ENCODE measurements around the gene LRRC7. TPM values are rescaled to one million over a fixed set of nuclear protein-coding genes. Genes with fewer than 3 reads are reported as not detected.
"Not testable (repeated sequence)": the region's sequence is repeated elsewhere in the genome, so short reads cannot be mapped to it uniquely, and the experiment has no call there.

The LRRC7 gene
- total RNA-seq, 4 donors from 2014 or later: 0.11 to 0.88 (median 0.36) TPM

GRCh38 chr1:69863704-69864103 lies 296.0 kb downstream of the LRRC7 start:
- DNase-seq (ENCODE audit: low spot score in 2 of 2): no peak
- intact Hi-C loops (cut with DNase I; ENCODE audit: low total_unique reads): no loop called here
- H3K4me3 ChIP-seq (ENCODE audit: low read depth, poor library complexity, severe bottlenecking): no peak overlapping the region
- 77% methylated on average over 1 of the region's 1 CpG for WGBS, 2 donors
- TF ChIP-seq CTCF (IDR thresholded peaks at IDR 0.05): no peak
- TF ChIP-seq POLR2A (IDR thresholded peaks at IDR 0.05): no peak

- 59 to 66% methylated on average over 3 of the region's 3 CpGs for WGBS, 2 donors
- intact Hi-C loops (cut with DNase I; ENCODE audit: low total_unique reads): no loop called here
- no peak overlapping the region for H3K4me3 ChIP-seq (ENCODE audit: low read depth, poor library complexity, severe bottlenecking)
- TF ChIP-seq CTCF (IDR thresholded peaks at IDR 0.05): no peak
- TF ChIP-seq POLR2A (IDR thresholded peaks at IDR 0.05): no peak
- no peak for DNase-seq (ENCODE audit: low spot score in 2 of 2)
Observed at GRCh38 chr1:69871412-69871811, 303.7 kb downstream of the LRRC7 start.

- intact Hi-C loops (cut with DNase I; ENCODE audit: low total_unique reads): no loop called here
- TF ChIP-seq CTCF (IDR thresholded peaks at IDR 0.05) (no peak), POLR2A (IDR thresholded peaks at IDR 0.05) (no peak)
- 71 to 81% methylated on average over 3 of the region's 3 CpGs for whole genome bisulfite sequencing, 2 donors
- H3K4me3 ChIP-seq (ENCODE audit: low read depth, poor library complexity, severe bottlenecking): no peak overlapping the region
- DNase-seq (ENCODE audit: low spot score in 2 of 2): no peak
Observed at GRCh38 chr1:69878338-69878737, 310.6 kb downstream of the LRRC7 start.

GRCh38 chr1:69888016-69888415 lies 320.3 kb downstream of the LRRC7 start:
- 88 to 91% methylated on average over 8 to 11 of the region's 14 CpGs for WGBS, 2 donors
- DNase-seq (ENCODE audit: low spot score in 2 of 2); H3K4me3 ChIP-seq (ENCODE audit: low read depth, poor library complexity, severe bottlenecking); intact Hi-C loops (cut with DNase I; ENCODE audit: low total_unique reads): not testable (repeated sequence)

- DNase-seq (ENCODE audit: low spot score in 2 of 2): no peak
- intact Hi-C loops (cut with DNase I; ENCODE audit: low total_unique reads): no loop called here
- WGBS, 2 donors: 88 to 92% methylated on average over 1 of the region's 1 CpG
- H3K4me3 ChIP-seq (ENCODE audit: low read depth, poor library complexity, severe bottlenecking): no peak overlapping the region
- TF ChIP-seq CTCF (IDR thresholded peaks at IDR 0.05) (no peak), POLR2A (IDR thresholded peaks at IDR 0.05) (no peak)
Observed at GRCh38 chr1:69888657-69889056, 320.9 kb downstream of the LRRC7 start.

GRCh38 chr1:69898403-69898947 lies 330.8 kb downstream of the LRRC7 start:
- H3K4me3 ChIP-seq (ENCODE audit: low read depth, poor library complexity, severe bottlenecking): no peak overlapping the region
- DNase-seq (ENCODE audit: low spot score in 2 of 2): no peak
- intact Hi-C loops (cut with DNase I; ENCODE audit: low total_unique reads): no loop called here
- 88 to 90% methylated on average over 5 of the region's 5 CpGs for WGBS, 2 donors
- TF ChIP-seq POLR2A (IDR thresholded peaks at IDR 0.05) (no peak), CTCF (IDR thresholded peaks at IDR 0.05) (no peak)
